Activated CD8-positive, alpha-beta memory T cell treated with anti-CD3 and anti-CD28 coated beads, Interleukin-2, amount 50 U/mL, for 1 hour (primary cell): Measurements from ENCODE around the gene SNX20.

Source experiments
- DNase-seq: peaks from one replicate; pipeline ENCODE4 v3.0.0-alpha.2; 2020; ENCODE audit errors: extremely low read depth

Gene SNX20, protein sequence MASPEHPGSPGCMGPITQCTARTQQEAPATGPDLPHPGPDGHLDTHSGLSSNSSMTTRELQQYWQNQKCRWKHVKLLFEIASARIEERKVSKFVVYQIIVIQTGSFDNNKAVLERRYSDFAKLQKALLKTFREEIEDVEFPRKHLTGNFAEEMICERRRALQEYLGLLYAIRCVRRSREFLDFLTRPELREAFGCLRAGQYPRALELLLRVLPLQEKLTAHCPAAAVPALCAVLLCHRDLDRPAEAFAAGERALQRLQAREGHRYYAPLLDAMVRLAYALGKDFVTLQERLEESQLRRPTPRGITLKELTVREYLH

DNA sequence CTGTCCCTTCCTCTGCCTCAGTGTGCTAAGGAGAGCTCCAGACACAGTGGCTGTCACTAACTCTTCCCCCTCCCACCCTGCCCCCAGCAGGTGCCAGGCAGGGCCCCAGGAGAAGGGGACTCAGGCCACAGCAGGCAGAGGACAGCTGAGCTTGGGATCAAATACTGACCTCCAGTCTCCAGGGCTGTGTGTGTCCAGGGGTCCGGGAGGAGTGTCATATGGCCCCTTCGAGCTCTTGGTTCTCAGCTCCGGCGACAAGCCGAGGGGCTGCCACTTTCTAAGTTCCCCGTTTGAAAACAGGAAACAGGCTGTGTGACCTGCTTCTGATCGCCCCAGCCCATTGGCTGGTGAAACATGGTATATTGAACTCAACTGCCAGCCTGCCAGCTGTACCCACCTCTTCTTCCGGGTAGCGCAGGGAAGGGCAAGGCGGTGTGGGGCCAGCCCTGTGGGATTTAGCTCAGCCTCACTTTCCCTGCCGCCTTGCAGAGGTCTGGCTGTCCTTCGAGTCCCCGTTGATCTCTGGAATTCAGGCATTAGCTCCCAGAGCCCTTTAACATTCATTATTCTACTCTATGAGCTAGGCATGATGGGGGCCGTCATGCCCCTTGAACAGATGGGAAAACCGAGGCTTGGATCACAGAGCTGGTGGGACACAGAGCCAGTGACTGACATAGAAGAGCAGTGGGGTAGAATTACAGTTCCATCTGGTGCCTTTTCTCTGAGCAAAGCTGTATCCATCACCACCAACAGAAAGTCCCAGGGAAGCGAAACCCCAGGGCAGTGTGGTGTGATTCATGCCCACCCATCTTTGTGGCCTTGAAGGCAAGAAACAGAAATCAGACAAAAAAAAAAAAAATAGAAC is at the start of gene SNX20:
Gene SNX20, minus strand, starts transcription at position 292 of the 865 bp plus-strand sequence. CDS start 3,786 bp downstream, outside the sequence.
- DNase-seq, result no peak

DNA sequence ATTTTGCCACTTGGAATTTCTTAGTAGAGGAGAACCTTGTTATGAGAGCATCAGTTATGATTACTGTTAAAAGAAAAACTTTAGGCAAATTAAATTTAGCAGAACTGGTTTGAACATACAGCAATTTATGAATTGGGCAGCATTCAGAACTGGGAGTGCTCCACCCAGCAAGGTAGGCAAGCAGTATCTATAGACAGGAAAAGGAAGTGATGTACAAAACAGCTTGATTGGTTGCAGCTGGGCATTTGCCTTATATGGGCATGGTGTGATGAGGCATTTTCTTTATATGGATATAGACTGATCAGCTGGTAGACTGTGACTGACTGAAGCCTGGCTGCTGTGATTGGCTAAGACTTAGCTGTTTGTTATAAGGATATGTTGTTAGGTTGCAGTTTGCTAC is 43.2 kb upstream of the SNX20 start:
- no peak for DNase-seq

DNA sequence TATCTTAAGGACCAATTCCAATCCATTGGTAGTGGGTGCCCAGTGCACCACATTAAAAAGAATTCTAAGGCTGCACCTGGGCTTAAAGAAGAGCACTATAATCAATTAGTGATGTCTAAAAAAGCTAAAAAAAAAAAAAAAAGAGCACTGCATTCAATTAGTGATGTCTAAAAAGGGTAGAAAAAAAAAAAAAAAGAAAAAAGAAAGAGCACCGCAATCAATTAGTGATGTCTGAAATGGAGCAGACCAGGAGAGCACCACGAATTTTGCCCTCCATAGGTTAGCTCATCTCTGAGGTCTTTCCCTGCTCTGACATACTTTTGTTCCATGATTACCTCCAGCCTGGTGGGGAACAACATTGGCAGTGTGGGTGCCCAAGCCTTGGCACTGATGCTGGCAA is 41.8 kb upstream of the SNX20 start:
- no peak for DNase-seq

DNA sequence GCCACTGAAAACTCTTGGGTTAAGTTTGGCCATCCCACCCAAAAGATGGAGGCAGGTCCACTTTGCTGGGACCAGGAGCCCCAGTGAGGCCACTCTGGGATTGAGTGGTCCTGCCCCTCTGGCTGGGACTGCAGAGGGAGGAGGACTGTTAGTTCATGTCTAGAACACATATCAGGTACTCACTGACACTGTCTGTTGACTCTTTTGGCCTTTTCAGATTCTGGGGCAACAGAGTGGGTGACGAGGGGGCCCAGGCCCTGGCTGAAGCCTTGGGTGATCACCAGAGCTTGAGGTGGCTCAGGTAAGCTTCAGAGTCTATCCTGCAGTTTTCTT is 41.3 kb upstream of the SNX20 start:
- no peak for DNase-seq

DNA sequence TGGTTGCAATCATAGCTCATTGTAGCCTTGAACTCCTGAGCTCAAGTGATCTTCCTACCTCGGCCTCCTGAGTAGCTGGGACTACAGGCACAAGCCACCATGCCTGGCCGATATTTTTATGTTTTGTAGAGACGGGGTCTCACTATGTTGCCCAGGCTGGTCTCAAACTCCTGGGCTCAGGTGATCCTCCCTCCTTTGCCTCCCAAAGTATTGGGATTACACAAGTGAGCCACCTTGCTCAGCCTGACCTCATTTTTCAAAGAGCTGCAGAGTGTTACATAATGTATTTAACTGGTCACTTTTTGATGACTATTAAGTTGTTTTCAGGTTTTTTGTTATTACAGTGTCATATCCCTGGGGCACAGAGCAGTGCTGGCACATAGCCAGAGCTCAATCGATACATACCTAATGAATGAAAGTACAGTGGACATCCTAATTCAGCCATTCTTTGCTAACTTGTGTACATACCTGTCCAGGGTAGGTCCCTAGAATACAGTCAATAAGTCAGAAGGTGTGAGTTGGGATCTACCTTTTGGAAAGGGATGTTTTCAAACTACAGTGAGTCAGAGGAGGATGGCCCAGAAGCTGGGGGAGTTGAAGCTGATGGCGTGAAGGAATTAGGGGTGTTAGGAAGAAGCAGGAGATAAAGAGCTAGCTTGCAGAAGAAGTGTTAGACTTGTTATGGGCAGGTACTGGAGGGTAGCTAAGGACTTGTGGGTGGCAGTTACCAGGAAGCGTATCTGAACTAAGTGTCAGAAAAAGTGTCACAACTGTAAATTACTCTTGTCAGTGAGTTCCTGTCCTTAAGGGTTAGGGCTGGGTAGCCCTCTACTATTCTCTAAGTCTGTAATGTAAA is 40.7 kb upstream of the SNX20 start:
- no peak for DNase-seq

DNA sequence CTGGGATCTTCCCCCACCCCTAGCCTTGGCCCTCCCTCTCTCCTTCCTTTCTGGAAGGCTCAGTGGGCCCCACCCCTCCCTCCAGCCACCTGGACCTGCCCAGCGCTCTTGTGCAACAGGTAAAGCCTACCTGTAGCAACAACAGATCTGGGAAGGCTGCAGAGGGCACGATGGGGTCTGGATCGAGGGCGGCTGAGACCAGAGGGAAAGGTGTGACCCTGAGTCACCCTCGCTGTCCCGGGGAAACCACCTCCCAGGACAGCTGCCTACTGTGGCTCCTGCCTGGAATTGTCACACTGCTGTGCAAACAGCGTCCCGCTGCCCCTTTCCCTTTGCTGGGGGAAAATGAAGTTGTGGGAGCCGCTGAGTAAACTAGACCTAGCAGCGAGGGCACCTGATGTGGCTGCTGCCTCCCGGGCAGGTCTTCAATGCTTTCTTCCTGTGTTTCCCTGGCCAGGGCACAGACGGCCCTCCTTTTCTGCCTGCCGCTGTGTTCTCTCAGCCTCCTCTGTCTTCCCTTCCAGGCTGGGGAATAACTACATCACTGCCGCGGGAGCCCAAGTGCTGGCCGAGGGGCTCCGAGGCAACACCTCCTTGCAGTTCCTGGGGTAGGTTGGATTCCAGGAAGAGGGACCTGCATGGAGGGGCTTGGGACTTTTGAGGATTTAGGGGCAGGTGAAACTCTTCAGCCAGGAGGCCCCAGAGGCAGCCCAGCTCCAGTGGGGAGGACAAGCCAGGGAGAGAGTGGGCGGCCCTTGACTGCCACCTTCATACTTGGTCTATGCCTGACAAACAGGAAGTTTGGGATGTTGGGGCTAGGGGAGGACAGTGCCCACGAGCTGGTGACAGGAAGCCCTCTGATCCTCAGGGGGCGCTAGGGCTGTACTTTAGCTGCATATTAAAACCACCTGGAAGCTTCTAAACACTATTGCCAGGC is 38.6 kb upstream of the SNX20 start:
- no peak for DNase-seq

DNA sequence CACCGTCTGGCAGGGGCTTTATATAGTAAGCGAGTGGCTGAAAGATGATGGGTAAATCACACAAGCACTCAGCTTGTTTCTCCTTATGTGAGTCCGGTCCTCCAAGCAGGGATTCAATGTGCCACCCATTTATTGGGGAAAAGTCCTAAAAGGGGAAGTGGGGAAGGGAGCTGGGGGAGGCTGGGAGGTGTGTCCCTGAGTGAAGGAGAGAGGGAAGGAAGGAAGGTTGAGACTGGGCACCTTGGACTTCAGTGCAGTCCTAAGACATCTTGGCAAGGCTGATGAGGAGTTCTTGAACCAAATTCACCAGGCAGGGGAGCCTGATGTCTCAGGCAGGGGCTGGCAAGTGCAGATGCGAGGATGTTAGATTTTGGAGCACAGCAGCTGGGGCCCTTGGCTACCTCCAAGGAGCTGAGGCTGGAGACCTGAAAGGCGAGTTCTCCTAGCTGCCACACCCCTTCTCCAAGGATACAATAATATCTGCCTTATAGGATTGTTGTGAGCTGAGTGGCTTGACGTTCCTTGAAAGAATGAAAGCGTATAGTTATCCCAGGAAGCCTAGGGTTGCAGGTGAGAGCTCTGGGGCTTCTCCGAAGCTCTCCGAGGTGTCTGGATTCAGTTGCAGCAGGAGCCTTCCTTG is 37.8 kb upstream of the SNX20 start:
- no peak for DNase-seq

DNA sequence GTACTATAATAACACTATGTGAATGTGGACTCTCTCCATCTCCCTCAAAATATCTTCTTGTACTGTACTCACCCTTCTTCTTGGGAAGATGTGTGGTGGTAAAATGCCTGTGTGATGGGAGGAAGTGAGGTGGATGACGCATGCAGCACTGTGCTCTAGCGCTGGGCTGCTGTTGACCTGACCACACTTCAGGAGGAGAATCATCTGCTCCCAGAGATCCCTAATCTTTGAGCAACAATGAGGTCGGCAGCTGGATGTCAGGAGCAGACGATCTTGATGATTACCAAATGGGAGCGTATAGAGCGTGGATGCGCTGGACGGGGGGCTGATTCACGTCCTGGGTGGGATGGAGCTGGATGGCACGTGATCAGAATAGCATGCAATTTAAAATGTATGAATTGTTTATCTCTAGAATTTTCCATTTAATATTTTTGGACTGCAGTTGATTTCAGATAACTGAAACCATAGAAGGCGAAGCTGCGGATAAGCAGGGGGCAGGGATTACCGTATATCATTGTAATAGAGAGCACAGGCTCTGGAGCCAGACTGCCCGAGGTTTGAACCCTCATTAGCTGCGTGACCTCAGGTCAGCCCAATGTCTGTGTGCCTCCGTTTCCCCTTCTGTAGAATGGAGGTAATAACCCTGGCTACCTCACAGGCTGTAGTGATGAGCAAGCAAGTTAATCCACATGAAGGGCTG is 37.1 kb upstream of the SNX20 start:
- no peak for DNase-seq

DNA sequence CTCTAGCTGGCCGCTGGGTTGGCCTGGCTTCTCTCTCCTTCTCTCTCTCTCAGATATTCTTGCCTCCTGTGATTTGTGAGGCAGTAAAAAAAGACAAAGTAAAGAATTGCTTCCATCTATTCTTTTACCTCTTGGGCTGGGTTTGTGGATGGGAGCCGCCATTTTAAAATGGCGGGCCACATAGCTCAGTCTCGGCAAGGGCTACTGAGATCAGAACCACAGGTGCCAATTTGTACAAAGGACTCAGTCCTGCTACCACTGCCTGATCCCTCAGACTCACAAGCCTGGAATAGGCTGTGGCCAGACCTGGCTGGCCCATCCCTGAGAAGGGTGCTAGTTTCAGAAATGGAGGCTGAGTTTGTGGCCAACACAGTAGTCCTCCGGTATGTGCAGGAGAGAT is 36.4 kb upstream of the SNX20 start:
- no peak for DNase-seq

DNA sequence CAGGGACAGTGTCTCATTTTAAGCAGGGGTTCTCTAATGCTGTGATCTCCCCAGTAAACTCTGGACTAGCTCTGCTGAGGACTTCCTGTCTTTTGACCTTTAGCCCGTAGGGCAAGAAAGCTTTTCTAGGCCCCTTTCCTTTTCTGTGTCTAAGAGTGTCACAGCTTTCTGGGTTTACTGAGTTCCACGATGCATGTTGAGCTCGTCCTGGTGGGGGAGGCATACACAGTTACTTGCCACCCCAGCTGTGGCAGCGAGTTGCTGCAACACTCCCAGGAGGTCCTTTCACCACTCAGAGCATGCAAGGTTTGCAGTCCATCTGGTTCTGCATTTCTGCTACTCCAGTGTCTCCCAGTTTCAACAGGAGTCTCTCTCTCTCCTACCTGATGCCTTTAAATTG is 36.0 kb upstream of the SNX20 start:
- no peak for DNase-seq

DNA sequence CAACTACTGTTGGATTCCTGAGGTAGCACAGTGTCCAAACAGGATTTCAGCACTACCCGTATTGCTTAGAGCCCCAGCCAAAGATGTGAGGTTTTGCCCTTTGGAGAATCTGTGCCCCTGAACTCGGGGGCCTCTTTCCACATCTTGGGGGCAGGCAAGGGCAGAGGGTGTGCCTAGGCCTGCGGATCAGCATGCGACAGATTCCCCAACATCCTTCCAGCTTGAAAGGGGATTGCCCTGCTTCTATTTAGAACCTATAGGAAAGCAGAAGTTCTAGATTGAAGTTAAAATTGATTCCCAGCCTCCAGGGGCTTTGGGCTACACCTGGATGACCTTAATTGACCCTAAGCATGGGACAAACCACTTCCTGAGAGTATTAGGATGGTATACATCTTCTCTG is 31.8 kb upstream of the SNX20 start:
- DNase-seq, result no peak

DNA sequence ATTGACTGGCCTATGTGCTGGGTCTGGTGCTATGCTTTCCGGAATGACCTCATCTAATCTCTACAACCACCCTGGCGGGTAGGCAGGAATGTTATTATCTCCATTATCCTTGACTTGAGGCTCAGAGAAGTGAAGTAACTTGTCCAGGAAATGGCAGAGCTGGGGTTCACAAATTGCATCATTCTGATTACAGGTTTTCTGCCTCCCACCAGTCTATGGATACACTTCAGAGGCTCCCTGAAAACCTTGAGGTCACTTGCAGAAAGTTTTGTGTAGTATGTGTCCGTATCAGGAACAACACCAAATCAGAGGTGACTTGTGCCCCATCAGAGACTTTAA is 31.4 kb upstream of the SNX20 start:
- no peak for DNase-seq

DNA sequence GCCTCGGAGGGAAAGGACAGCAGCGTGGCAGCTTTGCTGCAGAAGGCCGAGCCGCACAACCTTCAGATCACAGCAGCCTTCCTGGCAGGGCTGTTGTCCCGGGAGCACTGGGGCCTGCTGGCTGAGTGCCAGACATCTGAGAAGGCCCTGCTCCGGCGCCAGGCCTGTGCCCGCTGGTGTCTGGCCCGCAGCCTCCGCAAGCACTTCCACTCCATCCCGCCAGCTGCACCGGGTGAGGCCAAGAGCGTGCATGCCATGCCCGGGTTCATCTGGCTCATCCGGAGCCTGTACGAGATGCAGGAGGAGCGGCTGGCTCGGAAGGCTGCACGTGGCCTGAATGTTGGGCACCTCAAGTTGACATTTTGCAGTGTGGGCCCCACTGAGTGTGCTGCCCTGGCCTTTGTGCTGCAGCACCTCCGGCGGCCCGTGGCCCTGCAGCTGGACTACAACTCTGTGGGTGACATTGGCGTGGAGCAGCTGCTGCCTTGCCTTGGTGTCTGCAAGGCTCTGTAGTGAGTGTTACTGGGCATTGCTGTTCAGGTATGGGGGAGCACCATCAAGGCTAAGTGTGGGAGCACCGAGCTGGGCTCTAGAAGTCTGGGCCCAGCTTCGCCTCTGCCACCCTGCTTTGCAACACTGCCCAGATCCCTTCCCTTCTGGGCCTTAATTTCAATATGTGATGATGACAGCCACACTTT is 30.9 kb upstream of the SNX20 start:
- no peak for DNase-seq

DNA sequence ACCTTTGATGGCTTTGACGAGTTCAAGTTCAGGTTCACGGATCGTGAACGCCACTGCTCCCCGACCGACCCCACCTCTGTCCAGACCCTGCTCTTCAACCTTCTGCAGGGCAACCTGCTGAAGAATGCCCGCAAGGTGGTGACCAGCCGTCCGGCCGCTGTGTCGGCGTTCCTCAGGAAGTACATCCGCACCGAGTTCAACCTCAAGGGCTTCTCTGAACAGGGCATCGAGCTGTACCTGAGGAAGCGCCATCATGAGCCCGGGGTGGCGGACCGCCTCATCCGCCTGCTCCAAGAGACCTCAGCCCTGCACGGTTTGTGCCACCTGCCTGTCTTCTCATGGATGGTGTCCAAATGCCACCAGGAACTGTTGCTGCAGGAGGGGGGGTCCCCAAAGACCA is 29.9 kb upstream of the SNX20 start:
- DNase-seq, result no peak

DNA sequence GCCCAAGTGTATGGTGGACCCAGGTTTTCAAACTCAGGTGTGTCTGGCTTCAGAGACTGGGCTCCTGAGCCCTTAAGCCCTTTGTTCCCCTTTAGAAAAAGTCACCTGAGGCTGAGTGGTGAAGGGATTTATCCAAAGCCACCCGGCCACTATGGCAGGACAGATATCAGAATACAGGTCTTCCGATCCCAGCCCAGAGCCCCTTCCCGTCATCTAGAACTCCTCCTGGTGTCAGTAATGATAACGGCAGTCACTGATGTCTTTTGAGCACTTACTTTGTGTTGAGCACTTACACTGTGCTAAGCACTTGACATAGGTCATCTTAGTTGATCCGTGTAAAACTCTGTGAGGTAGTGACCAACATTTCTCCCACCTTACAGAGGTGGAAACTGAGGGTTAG is 28.9 kb upstream of the SNX20 start:
- no peak for DNase-seq

DNA sequence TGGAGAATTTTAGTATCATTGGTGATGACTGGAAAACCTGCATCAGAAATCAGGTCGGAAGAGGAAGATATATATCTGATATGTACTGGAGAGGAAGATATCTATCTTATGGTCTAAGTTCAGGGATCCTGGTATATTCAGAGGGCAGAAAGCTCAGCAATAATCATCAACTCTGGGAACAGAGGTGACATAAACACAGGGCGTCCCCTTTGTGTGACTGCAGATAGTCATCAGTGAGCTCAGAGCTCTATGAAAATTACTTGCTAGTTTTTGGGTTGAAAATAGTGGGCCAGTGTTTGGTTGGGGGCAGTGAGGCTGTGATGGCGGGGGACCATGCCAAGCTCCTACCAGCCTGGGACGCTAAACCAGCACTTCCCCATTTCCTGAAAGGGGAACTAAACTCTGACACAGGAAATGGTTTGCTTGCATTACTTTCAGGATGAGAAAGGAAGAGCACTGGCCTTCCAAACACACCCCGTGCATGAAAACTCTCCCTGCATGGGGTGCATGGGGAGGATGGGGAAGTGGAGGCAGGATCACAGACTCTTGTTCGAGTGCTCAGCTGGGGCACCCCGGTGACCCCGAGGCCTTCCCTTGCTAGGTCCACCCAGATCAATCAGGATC is 28.1 kb upstream of the SNX20 start:
- no peak for DNase-seq

DNA sequence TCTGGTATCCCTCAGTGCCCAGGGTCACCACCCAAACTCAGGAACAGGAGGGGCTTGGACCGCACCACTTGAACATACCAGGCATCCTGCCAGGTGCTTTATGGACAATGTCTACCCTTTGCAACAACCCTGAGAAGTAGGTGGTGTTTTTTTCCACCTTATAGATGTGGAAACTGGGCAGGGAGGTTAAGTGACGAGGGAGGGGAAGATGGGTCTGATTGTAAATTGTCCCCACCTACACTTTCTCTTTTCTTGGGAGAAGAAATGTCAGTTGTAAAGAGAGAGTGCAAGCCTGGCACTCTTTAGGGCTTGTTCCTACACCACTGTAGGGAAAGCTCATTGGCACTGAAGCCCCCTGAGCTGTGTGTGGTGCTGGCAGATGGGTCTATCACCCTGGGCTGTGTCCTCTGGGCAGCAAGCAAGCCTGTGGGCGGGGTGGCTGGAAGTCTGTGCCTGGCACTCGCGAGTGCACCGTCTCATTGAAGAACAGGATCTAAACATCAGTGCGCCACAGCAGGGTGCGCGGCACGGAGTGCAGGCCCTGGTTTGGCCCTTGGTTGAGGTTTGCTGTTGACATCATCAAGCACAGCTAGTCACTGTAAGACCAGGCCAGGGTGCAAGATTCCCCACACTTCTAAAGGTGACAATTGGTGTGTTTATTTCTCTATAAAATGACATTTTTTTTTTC is 27.4 kb upstream of the SNX20 start:
- DNase-seq, result no peak

DNA sequence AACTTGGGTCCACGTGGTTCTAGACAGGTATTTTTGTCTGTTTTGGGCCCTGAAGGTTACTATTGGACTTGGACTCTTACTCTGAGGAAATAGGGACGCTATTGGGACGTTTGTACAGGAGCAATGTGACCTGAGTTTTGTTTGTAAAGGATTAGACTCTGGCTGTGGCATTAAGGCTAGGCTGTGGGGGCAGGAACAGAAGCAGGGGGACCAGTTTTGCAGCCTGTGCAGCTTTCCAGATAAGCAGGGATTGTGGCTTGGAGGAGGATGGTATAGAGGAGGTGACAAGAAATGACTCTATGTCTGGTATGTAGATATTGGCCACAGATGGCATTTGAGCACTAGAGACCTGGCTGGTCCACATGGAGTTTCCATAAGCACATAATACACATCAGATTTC is 25.1 kb upstream of the SNX20 start:
- no peak for DNase-seq
